D341Med (cell line): ENCODE results near the gene STK11.
A peak's percentile ranks its signal among the peaks of the same experiment; 100 is the strongest.

Source experiments
- DNase-seq: peaks from one replicate; pipeline ENCODE4 v3.0.0; 2012; ENCODE audit warnings: low spot score

STK11 gene

GRCh38 chr19:1226227-1226518 lies 20.6 kb downstream of the STK11 start:
- DNase-seq: no peak

- no peak for DNase-seq
These were observed 21.1 kb downstream of the STK11 start for GRCh38 chr19:1226522-1227303.

- no peak for DNase-seq
These were observed 21.9 kb downstream of the STK11 start for GRCh38 chr19:1227304-1228054.

- no peak for DNase-seq
These were observed 22.8 kb downstream of the STK11 start for GRCh38 chr19:1228161-1228957.

GRCh38 chr19:1229056-1229923 lies 23.7 kb downstream of the STK11 start:
- no peak for DNase-seq

GRCh38 chr19:1229924-1230782 lies 24.6 kb downstream of the STK11 start:
- DNase-seq: no peak

- DNase-seq: no peak
These were observed 25.4 kb downstream of the STK11 start for GRCh38 chr19:1230783-1231489.

- no peak for DNase-seq
These were observed 26.4 kb downstream of the STK11 start for GRCh38 chr19:1231729-1232637.

- no peak for DNase-seq
These were observed 27.1 kb downstream of the STK11 start for GRCh38 chr19:1232652-1233072.

GRCh38 chr19:1233115-1233667 lies 27.6 kb downstream of the STK11 start:
- DNase-seq: no peak

GRCh38 chr19:1234051-1234954 lies 28.7 kb downstream of the STK11 start:
- no peak for DNase-seq

- no peak for DNase-seq
These were observed 29.4 kb downstream of the STK11 start for GRCh38 chr19:1234955-1235380.

GRCh38 chr19:1235625-1236538 lies 30.3 kb downstream of the STK11 start:
- DNase-seq: no peak

- DNase-seq: no peak
These were observed 31.0 kb downstream of the STK11 start for GRCh38 chr19:1236576-1236975.

- no peak for DNase-seq
These were observed 31.6 kb downstream of the STK11 start for GRCh38 chr19:1237027-1237659.

- DNase-seq: peak; percentile 87
These were observed 32.3 kb downstream of the STK11 start, which contains the start of gene CBARP for GRCh38 chr19:1237754-1238368. TSS of gene CBARP (minus strand) at chr19:1238005. CDS start at chr19:1236100, 1,905 bp downstream.
